ENCODE data around the gene POU2F2. TPM values are rescaled to one million over a fixed set of nuclear protein-coding genes. Genes with fewer than 3 reads are reported as not detected.

The POU2F2 gene
- total and polyA plus RNA-seq, 8 donors: 0.68 to 23.3 (median 2.3) TPM

DNA sequence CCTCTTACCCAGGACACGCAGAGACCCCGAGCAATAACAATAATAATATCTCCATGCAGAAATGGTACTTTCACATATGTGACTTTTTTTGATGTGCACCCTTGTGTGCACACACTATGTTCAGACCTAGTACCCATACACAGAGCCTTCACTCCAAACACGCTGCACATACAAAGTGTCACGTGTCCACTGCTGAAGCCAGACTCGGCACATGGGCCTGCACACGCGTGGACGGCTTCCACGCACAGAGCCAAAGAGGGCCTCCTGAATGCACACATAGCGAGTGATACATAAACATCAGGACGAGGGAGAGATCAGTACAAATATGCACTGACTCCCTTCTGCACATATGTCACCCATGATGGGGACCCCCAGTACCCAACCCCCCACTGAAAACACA lies 41.9 kb upstream of the POU2F2 start:
- no peak overlapping the region for H3K4me3 ChIP-seq
- H3K4me1 ChIP-seq: peaks cover 12 to 23% (median 21%) of the 10 kb centered on the region in 4 donors
- 82 to 92% (median 88%) methylated on average over 11 of the region's 11 CpGs for WGBS, 5 donors
- TF ChIP-seq EP300 (IDR thresholded peaks at IDR 0.05) (no peak), POLR2AphosphoS5 (IDR thresholded peaks at IDR 0.05) (no peak), POLR2A (IDR thresholded peaks at IDR 0.05) (no peak)
- TF ChIP-seq, protein P1, sequence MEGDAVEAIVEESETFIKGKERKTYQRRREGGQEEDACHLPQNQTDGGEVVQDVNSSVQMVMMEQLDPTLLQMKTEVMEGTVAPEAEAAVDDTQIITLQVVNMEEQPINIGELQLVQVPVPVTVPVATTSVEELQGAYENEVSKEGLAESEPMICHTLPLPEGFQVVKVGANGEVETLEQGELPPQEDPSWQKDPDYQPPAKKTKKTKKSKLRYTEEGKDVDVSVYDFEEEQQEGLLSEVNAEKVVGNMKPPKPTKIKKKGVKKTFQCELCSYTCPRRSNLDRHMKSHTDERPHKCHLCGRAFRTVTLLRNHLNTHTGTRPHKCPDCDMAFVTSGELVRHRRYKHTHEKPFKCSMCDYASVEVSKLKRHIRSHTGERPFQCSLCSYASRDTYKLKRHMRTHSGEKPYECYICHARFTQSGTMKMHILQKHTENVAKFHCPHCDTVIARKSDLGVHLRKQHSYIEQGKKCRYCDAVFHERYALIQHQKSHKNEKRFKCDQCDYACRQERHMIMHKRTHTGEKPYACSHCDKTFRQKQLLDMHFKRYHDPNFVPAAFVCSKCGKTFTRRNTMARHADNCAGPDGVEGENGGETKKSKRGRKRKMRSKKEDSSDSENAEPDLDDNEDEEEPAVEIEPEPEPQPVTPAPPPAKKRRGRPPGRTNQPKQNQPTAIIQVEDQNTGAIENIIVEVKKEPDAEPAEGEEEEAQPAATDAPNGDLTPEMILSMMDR (IDR thresholded peaks at IDR 0.05): no peak
- H3K27ac ChIP-seq: no peak overlapping the region
- H3K36me3 ChIP-seq: no peaks in the 10 kb centered on the region
- DNase-seq: no peak
- no peaks in the 10 kb centered on the region for H3K9me3 ChIP-seq
- intact Hi-C loops (cut with DNase I; ENCODE audit: low total_unique reads): no loop called here
- H3K27me3 ChIP-seq: peaks cover 1 to 90% (median 44%) of the 10 kb centered on the region in 3 donors

GRCh38 chr19:42173695-42174094 lies 41.4 kb upstream of the POU2F2 start:
- 65 to 82% (median 78%) methylated on average over 5 of the region's 5 CpGs for WGBS, 5 donors
- peaks cover 12 to 23% (median 21%) of the 10 kb centered on the region in 4 donors for H3K4me1 ChIP-seq
- H3K36me3 ChIP-seq: no peaks in the 10 kb centered on the region
- H3K4me3 ChIP-seq: no peak overlapping the region
- no peaks in the 10 kb centered on the region for H3K9me3 ChIP-seq
- TF ChIP-seq POLR2AphosphoS5 (IDR thresholded peaks at IDR 0.05): no peak
- no peak for TF ChIP-seq EP300 (IDR thresholded peaks at IDR 0.05)
- TF ChIP-seq POLR2A (IDR thresholded peaks at IDR 0.05): no peak
- TF ChIP-seq, protein P1 (IDR thresholded peaks at IDR 0.05): no peak
- intact Hi-C loops (cut with DNase I; ENCODE audit: low total_unique reads): no loop called here
- no peak overlapping the region for H3K27ac ChIP-seq
- no peak for DNase-seq
- H3K27me3 ChIP-seq: peaks cover 0 to 85% (median 39%) of the 10 kb centered on the region in 3 donors

- WGBS, 5 donors: 53 to 73% (median 62%) methylated on average over 7 of the region's 7 CpGs
- H3K27me3 ChIP-seq: peaks cover 0 to 77% (median 27%) of the 10 kb centered on the region in 3 donors
- TF ChIP-seq EP300 (IDR thresholded peaks at IDR 0.05) (no peak), POLR2AphosphoS5 (IDR thresholded peaks at IDR 0.05) (no peak), POLR2A (IDR thresholded peaks at IDR 0.05) (no peak)
- TF ChIP-seq, protein P1 (IDR thresholded peaks at IDR 0.05): no peak
- peak in 1 of 2 donors; percentile 62 for DNase-seq
- no peaks in the 10 kb centered on the region for H3K9me3 ChIP-seq
- H3K4me1 ChIP-seq: peaks cover 10 to 19% (median 17%) of the 10 kb centered on the region in 4 donors
- no peaks in the 10 kb centered on the region for H3K36me3 ChIP-seq
- intact Hi-C loops (cut with DNase I; ENCODE audit: low total_unique reads): no loop called here
- H3K27ac ChIP-seq: no peak overlapping the region
- H3K4me3 ChIP-seq: no peak overlapping the region
These were observed 40.0 kb upstream of the POU2F2 start for GRCh38 chr19:42172261-42172660.

DNA sequence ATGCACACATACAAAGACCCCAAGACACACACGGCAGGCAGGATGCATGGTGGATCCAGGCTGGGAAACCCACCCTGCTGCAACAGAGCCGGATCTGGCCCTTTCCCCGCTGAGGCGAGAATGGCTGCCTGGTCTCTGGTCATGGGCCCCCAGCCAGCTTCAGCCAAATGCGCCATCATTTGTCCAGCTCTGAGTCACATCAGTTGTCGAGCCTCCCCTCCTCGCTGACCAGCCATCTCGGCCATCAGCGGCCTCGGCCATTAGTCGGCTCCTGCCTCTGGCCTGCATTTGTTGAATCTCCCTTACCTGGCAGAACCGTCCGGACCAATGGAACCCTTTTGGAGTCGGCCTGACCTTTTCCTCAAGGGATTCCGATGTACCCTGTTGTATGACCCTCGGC lies 38.5 kb upstream of the POU2F2 start:
- Histone ChIP-seq H3K9me3 (no peaks in the 10 kb centered on the region), H3K36me3 (no peaks in the 10 kb centered on the region), H3K27me3 (peaks cover 0 to 61% (median 15%) of the 10 kb centered on the region in 3 donors), H3K4me1 (peaks cover 2 to 4% (median 3%) of the 10 kb centered on the region in 4 donors), H3K27ac (no peak overlapping the region), H3K4me3 (no peak overlapping the region)
- DNase-seq: no peak
- intact Hi-C loops (cut with DNase I; ENCODE audit: low total_unique reads): no loop called here
- 85 to 92% (median 91%) methylated on average over 15 to 16 of the region's 16 CpGs for WGBS, 5 donors
- TF ChIP-seq, protein P1 (IDR thresholded peaks at IDR 0.05): no peak
- TF ChIP-seq POLR2A (IDR thresholded peaks at IDR 0.05): no peak
- no peak for TF ChIP-seq EP300 (IDR thresholded peaks at IDR 0.05)
- TF ChIP-seq POLR2AphosphoS5 (IDR thresholded peaks at IDR 0.05): no peak

Measured in stomach (tissue), 9 donors.